RWPE1 (cell line): ENCODE results near the gene MAD2L1BP.
"Not testable (repeated sequence)": the region's sequence is repeated elsewhere in the genome, so short reads cannot be mapped to it uniquely, and the experiment has no call there.

Experiments used
- CTCF ChIA-PET: fragments of 350-600 bp; sonication (Branson Sonifier 250); formaldehyde crosslinking; extraction: SDS; loops from one replicate; lab custom pipeline; 2021; lab: Yijun Ruan, JAX
- POLR2A ChIA-PET: fragments of 400-600 bp; formaldehyde crosslinking; extraction: SDS; loops from one replicate; lab custom pipeline; 2020; ENCODE audit warnings: antibody characterized with exemption; ENCODE audit not compliant: low non-redundant PET; lab: Yijun Ruan, JAX
- DNase-seq: peaks from one replicate; pipeline ENCODE4 v3.0.0; 2012; ENCODE audit warnings: low spot score
- H3K27ac ChIP-seq: fragments of 450-650 bp; 2 replicates; pipeline ENCODE4 v1.5.1; 2017
- TF ChIP-seq, protein P1 (sequence below): fragments of 450-650 bp; conservative IDR thresholded peaks from 2 replicates; pipeline ENCODE4 v1.5.1; 2017; ENCODE audit warnings: low read depth, mild to moderate bottlenecking

MAD2L1BP gene

DNA sequence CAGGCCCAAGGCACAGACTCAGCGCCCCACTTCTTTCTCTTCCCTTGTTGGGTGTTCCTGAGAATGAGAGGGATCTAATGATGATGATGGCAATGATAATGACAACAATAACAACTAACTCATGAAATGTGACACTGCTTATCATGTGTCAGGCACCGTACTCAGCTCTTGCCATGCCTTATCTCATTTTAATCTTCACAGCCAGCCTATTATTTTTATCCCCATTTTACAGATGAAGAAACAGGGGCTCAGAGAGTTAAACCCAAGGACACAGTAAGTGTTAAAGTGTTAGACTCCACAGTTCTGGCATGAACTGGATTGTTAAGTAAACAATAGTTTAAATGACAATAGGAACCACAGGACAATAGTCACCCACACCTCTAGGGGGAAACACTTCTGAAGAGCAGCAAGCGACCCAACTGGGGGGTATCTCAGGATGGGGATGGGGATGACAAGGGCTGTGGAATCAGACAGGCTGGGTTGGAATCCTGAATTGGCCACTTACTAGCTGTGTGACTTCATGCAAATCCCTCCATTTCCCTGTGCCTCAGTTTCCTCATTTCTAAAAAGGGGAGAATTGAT lies 21.7 kb downstream of the MAD2L1BP start:
- ChIA-PET POLR2A (no interaction called here), CTCF (interaction anchor here (0.6 kb wide), 2 partner anchors 9 to 10 kb away, joined by 3 to 7 read pairs; no protein-coding TSS in a partner anchor)
- no peak for DNase-seq
- no peak overlapping the region for H3K27ac ChIP-seq
- TF ChIP-seq, protein P1, sequence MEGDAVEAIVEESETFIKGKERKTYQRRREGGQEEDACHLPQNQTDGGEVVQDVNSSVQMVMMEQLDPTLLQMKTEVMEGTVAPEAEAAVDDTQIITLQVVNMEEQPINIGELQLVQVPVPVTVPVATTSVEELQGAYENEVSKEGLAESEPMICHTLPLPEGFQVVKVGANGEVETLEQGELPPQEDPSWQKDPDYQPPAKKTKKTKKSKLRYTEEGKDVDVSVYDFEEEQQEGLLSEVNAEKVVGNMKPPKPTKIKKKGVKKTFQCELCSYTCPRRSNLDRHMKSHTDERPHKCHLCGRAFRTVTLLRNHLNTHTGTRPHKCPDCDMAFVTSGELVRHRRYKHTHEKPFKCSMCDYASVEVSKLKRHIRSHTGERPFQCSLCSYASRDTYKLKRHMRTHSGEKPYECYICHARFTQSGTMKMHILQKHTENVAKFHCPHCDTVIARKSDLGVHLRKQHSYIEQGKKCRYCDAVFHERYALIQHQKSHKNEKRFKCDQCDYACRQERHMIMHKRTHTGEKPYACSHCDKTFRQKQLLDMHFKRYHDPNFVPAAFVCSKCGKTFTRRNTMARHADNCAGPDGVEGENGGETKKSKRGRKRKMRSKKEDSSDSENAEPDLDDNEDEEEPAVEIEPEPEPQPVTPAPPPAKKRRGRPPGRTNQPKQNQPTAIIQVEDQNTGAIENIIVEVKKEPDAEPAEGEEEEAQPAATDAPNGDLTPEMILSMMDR = no peak

DNA sequence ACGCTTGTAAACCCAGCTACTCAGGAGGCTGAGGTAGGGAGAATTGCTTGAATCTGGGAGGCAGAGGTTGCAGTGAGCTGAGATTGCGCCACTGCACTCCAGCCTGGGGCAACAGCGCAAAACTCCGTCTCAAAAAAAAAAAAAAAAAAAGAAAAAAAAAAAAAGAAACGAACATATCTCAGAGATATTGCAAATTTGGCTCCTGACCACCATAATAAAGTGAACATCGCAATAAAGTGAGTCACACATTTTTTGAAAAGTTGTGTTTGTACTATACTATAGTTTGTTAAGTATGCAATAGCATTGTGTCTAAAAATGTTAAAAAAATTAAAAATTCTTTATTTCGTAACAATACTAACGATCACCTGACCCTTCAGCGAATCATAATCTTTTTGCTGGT lies 22.5 kb downstream of the MAD2L1BP start:
- CTCF ChIA-PET = interaction anchor here (0.6 kb wide), 1 partner anchor 9 kb away, joined by 3 read pairs; no protein-coding TSS in a partner anchor
- POLR2A ChIA-PET = no interaction called here
- DNase-seq = no peak
- no peak overlapping the region for H3K27ac ChIP-seq
- TF ChIP-seq, protein P1 = no peak

DNA sequence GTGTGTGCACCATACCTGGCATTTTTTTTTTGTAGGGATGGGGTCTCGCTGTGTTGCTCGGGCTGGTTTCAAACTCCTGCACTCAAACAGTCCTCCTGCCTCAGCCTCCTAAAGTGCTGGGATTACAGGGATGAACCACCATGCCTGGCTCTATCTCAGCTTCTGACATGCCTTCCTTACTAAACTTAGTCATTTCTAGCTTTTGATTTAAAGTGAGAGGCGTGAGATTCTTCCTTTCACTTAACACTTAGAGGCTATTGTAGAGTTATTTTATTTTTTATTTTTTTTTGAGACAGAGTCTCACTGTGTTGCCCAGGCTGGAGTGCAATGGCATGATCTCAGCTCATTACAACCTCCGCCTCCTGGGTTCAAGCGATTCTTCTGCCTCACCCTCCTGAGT lies 27.3 kb downstream of the MAD2L1BP start:
- POLR2A ChIA-PET, H3K27ac ChIP-seq, DNase-seq, CTCF ChIA-PET: not testable (repeated sequence)

DNA sequence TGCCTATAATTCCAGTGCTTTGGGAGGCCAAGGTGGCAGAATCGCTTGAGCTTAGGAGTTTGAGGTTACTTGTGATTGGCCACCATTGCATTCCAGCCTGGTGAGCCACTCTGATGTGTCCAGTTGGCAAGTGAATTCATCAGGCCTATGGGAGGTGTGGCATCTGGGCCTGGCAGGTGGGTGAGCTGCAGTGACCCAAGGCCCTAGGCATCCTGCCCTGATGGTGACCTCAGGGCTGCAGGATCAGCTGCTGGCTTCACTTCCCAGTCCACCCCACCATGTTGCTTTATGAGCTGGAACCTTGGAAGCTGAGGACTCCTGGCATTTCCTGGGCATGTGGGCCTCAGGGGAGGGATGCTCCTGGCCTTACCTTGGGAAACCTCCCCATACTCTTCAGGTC lies 29.7 kb downstream of the MAD2L1BP start:
- CTCF ChIA-PET = interaction anchor here (1.2 to 3.3 kb wide), 4 partner anchors 105 to 414 kb away, joined by 4 to 28 read pairs (median 11); partner anchors contain the start of gene VEGFA
- H3K27ac ChIP-seq = no peak overlapping the region
- TF ChIP-seq, protein P1 = no peak
- DNase-seq = peak; percentile 60
- POLR2A ChIA-PET = no interaction called here

DNA sequence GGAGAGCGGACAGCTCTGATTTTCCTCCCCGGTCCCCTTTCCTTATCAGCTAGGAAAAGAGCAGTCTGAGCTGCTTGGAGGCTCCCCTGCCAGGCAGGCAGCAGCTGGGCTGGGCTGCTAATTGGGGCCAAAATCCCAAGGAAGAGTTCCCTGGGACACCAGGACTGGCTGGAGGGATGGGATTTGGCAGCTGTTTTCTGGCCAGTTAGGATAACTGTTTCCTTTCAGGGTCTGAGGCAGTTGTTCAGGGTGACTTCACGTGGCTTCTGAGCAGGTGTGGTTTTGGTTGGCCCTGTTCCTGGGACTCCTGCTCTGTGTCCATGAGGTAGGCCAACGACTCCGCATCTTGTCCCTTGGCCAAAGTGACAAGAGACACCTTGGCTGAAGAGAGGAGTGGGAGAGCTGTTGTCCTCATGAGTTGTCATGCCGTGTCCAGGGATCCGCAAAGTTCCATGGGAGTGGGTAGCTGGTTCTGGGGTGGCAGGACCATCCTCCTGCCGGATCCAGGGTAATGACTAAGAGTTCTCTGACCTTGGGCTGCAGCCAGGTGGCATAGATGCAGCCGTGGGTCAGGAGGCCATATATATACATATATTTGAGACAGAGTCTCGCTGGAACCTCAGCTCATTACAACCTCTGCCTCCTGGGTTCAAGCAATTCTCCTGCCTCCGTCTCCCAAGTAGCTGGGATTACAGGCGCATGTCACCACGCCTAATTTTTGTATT lies 30.7 kb downstream of the MAD2L1BP start:
- DNase-seq = no peak
- TF ChIP-seq, protein P1 = no peak
- ChIA-PET CTCF (interaction anchor here (0.6 to 5.9 kb wide), 16 partner anchors 8 to 413 kb away, joined by 3 to 33 read pairs (median 4); partner anchors contain the start of gene VEGFA), POLR2A (interaction anchor here (0.6 kb wide), 1 partner anchor 325 kb away, joined by 3 read pairs; no protein-coding TSS in a partner anchor)
- H3K27ac ChIP-seq = peak overlapping the region; percentile 77

DNA sequence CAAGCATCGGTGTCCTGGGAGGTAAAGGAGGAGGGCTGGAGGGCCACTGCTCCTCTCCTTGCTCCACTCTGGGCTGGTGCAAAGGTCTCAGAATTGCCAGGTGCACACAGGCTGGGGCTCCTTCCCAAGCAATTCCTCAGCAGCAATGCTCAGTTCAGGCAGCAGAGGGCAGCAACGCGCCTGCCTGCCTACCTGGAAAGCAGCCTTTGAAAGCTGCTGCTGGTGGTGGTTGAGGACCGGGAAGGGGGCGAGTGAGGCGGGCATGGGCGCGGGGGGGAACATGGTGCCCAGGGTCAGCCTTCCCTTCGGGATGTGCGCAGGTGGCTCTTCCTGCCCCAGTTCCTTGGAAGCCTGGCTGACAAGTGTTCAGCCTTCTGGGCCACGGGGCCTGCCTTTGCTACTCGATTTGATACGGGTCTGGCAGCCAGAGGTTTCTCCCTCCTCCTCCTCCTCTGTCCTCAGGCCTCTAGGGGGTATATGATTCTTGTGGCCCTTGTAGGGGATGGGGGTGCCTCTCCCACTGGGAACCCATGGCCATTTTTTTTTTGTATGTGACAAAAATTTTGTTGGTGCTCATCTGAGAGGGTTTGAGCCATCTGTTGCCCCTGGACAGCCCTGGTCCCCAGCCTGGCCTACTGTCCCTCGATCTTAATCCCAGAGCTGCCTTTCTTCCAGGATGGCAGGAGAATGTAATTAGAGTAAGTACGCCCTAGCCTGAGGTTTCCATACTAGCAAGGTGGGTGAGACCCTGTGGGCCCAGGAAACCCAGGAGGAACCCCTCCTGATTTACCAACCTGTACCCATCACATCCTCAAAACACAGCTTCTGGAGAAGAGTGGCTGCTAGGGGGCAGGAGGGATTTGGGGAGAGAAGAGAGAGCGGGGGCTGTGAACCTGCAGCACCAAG lies 31.9 kb downstream of the MAD2L1BP start:
- peak; percentile 74 for DNase-seq
- POLR2A ChIA-PET = interaction anchor here (0.5 to 0.6 kb wide), 2 partner anchors 57 to 324 kb away, joined by 3 read pairs; no protein-coding TSS in a partner anchor
- TF ChIP-seq, protein P1 = peak; percentile 95
- H3K27ac ChIP-seq = peak overlapping the region; percentile 77
- CTCF ChIA-PET = interaction anchor here (0.5 to 5.9 kb wide), 42 partner anchors 10 to 827 kb away, joined by 3 to 33 read pairs (median 4); partner anchors contain the start of gene VEGFA
